Mesodermal cell (in vitro differentiated cells): Measurements from ENCODE around the gene WASL.
"Not testable (repeated sequence)": the region's sequence is repeated elsewhere in the genome, so short reads cannot be mapped to it uniquely, and the experiment has no call there.

Experiments
- H3K27ac ChIP-seq: 2 replicates; pipeline ENCODE4 v1.7.0; 2013; ENCODE audit warnings: mild to moderate bottlenecking, low read depth, low read length, moderate library complexity; ENCODE audit not compliant: severe bottlenecking
- H3K36me3 ChIP-seq: 2 replicates; pipeline ENCODE4 v1.7.1; 2013; ENCODE audit warnings: mild to moderate bottlenecking, low read length, moderate library complexity; ENCODE audit not compliant: control insufficient read depth, insufficient read depth
- H3K4me1 ChIP-seq: one replicate; pipeline ENCODE4 v1.7.1; 2013; ENCODE audit warnings: mild to moderate bottlenecking, low read length; ENCODE audit not compliant: insufficient read depth, control insufficient read depth, poor library complexity, severe bottlenecking
- H3K4me3 ChIP-seq: 2 replicates; pipeline ENCODE4 v1.7.0; 2013; ENCODE audit warnings: low read length, control low read depth, mild to moderate bottlenecking; ENCODE audit not compliant: insufficient read depth, poor library complexity, severe bottlenecking; ENCODE audit errors: extremely low read depth
- H3K9me3 ChIP-seq: 2 replicates; pipeline ENCODE4 v1.7.1; 2013; ENCODE audit warnings: mild to moderate bottlenecking, low read length, moderate library complexity; ENCODE audit not compliant: control insufficient read depth
- WGBS, 2 experiments: methylation state at CpG; one replicate each; pipeline ENCODE4 v1.1.5; 2013; ENCODE audit warnings: missing lambda C conversion rate in 2 of 2; ENCODE audit not compliant: insufficient coverage in 2 of 2; 5-methylcytosine and 5-hydroxymethylcytosine counted together

WASL gene

GRCh38 chr7:123748171-123748733, 551 bp downstream of the WASL start:
- Histone ChIP-seq H3K4me3 (peak overlapping the region; percentile 63), H3K4me1 (peaks cover 4% of the 10 kb centered on the region), H3K27ac (peak overlapping the region; percentile 98), H3K36me3 (no peaks in the 10 kb centered on the region), H3K9me3 (no peaks in the 10 kb centered on the region)
- WGBS, 2 experiments, result 0 to 1% methylated on average over 22 to 40 of the region's 46 CpGs

- Histone ChIP-seq H3K4me1 (peaks cover 4% of the 10 kb centered on the region), H3K9me3 (no peaks in the 10 kb centered on the region), H3K27ac (peak overlapping the region; percentile 98), H3K36me3 (no peaks in the 10 kb centered on the region), H3K4me3 (peak overlapping the region; percentile 63)
- 0% methylated on average over 2 to 5 of the region's 12 CpGs for WGBS, 2 experiments
Measured at GRCh38 chr7:123747620-123748141, 1.1 kb downstream of the WASL start.

- Histone ChIP-seq H3K4me1 (peaks cover 4% of the 10 kb centered on the region), H3K4me3 (peak overlapping the region; percentile 63), H3K27ac (peak overlapping the region; percentile 98), H3K36me3 (no peaks in the 10 kb centered on the region), H3K9me3 (no peaks in the 10 kb centered on the region)
- WGBS, 2 experiments, result 0% methylated on average over 2 of the region's 4 CpGs; no CpG with 5 or more reads in 1 of the 2 experiments
Measured at GRCh38 chr7:123746931-123747488, 1.8 kb downstream of the WASL start.

- H3K9me3 ChIP-seq, result no peaks in the 10 kb centered on the region
- peaks cover 4% of the 10 kb centered on the region for H3K4me1 ChIP-seq
- H3K27ac ChIP-seq, result no peak overlapping the region
- no peaks in the 10 kb centered on the region for H3K36me3 ChIP-seq
- no peak overlapping the region for H3K4me3 ChIP-seq
- 20 to 85% methylated on average over 1 to 2 of the region's 2 CpGs for WGBS, 2 experiments
Measured at GRCh38 chr7:123746055-123746454, 2.7 kb downstream of the WASL start.

GRCh38 chr7:123745437-123745836, 3.4 kb downstream of the WASL start:
- no peaks in the 10 kb centered on the region for H3K9me3 ChIP-seq
- no peak overlapping the region for H3K27ac ChIP-seq
- no CpG with 5 or more reads among the region's 2 CpGs for WGBS, 2 experiments
- no peak overlapping the region for H3K4me3 ChIP-seq
- H3K36me3 ChIP-seq, result no peaks in the 10 kb centered on the region
- H3K4me1 ChIP-seq, result peaks cover 4% of the 10 kb centered on the region

DNA sequence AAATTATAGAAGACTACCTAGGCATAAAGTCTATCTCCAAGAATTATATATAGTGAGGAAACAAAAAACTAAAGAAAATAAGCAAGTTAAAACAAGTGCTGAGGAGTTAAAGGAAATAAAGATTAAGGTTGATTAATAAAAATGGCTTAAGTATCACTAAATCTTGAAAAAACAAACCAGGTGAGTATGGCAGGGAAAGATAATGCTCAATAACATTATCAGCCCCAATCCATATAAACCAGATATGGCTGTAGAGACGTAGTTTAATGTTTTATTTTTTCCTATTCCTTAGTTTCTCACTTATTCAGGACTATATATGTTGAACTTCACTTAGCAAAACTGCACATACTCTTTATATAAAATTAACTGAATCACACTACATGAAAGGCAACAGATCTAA, 4.4 kb downstream of the WASL start:
- Histone ChIP-seq H3K27ac (no peak overlapping the region), H3K36me3 (no peaks in the 10 kb centered on the region), H3K4me3 (no peak overlapping the region), H3K9me3 (no peaks in the 10 kb centered on the region), H3K4me1 (peaks cover 4% of the 10 kb centered on the region)
- no CpG with 5 or more reads among the region's 1 CpG for WGBS, 2 experiments

DNA sequence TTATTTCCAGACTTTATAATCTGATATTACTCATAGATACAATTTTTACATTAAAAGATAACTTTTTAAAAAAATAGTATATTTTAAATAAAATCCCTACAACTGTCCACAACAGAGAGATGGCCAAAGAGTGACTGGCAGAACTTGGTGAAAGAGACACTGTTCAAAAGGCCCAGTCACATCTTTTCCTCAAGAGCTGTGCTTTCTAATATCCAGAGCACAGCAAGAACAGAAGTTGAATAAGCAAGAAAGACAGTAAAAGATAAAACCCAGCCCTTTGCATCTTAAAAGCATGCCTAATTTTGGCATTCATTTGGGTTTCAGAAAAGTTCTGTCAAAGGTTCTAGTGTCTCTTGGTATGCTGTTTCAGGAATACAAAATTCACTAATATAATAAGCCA, 6.9 kb downstream of the WASL start:
- Histone ChIP-seq H3K4me3 (no peak overlapping the region), H3K4me1 (peaks cover 4% of the 10 kb centered on the region), H3K9me3 (no peaks in the 10 kb centered on the region)

DNA sequence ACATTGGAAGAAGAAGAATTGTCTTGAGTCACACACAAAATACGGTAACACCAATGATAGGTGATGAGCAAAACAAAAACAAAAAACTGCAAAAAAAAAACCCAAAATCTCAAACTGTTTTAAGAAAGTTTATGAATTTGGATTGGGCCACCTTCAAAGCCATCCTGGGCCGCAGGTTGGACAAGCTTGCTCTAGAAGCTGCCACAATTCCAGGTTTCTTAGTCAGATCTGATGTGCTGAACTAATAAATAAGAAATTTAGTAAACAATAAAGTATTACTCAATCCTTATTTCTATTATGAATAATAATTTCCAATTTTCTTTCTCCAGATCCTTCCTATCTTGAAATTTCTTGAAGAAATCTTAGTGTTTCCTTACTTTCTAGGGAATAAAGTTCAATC, 10.0 kb downstream of the WASL start:
- no CpG with 5 or more reads among the region's 2 CpGs for WGBS, 2 experiments

More for the DNA sequence above, 6.9 kb downstream of the WASL start:
- no peak overlapping the region for H3K27ac ChIP-seq
- H3K36me3 ChIP-seq, result no peaks in the 10 kb centered on the region

GRCh38 chr7:123738356-123738755, 10.4 kb downstream of the WASL start:
- Histone ChIP-seq H3K36me3 (peaks cover 4% of the 10 kb centered on the region), H3K4me3 (no peak overlapping the region), H3K4me1 (no peaks in the 10 kb centered on the region), H3K9me3 (no peaks in the 10 kb centered on the region), H3K27ac (no peak overlapping the region)
- whole genome bisulfite sequencing, 2 experiments, result 80 to 100% methylated on average over 2 to 3 of the region's 3 CpGs

More for the DNA sequence above, 10.0 kb downstream of the WASL start:
- Histone ChIP-seq H3K4me1 (no peaks in the 10 kb centered on the region), H3K4me3 (no peak overlapping the region), H3K36me3 (peaks cover 4% of the 10 kb centered on the region), H3K9me3 (no peaks in the 10 kb centered on the region), H3K27ac (no peak overlapping the region)

- H3K4me1 ChIP-seq, result not testable (repeated sequence)
Measured at GRCh38 chr7:123737168-123737674, 11.6 kb downstream of the WASL start.

DNA sequence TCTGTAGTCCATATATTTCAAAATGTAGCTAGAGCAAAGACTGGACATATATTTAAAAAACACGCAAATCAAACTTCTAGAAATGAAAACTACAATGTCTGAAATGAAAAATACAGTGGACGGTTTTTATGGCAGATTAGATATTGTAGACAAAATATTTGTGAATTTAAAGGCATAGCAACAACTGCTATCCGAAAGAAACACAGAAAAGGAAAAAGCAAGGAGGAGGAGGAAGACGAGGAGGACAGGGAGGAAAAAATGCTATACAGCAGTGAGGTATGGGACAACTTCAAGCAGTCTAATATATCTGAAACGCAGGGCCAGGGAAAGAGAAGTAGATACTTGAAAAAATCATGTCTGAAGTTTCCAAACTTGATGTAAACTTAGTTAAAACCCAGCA, 13.3 kb downstream of the WASL start:
- Histone ChIP-seq H3K4me1 (no peaks in the 10 kb centered on the region), H3K9me3 (peaks cover 3% of the 10 kb centered on the region), H3K4me3 (no peak overlapping the region), H3K36me3 (peaks cover 4% of the 10 kb centered on the region), H3K27ac (no peak overlapping the region)
- WGBS, 2 experiments, result 87 to 94% methylated on average over 2 to 3 of the region's 5 CpGs

More at GRCh38 chr7:123737168-123737674, 11.6 kb downstream of the WASL start:
- not testable (repeated sequence) for H3K27ac ChIP-seq, H3K4me3 ChIP-seq, H3K36me3 ChIP-seq, H3K9me3 ChIP-seq
- WGBS, 2 experiments, result 91 to 97% methylated on average over 6 to 8 of the region's 10 CpGs
